ENCODE data around the gene RBM20.
"Not testable (repeated sequence)": the region's sequence is repeated elsewhere in the genome, so short reads cannot be mapped to it uniquely, and the experiment has no call there.

The RBM20 gene

DNA sequence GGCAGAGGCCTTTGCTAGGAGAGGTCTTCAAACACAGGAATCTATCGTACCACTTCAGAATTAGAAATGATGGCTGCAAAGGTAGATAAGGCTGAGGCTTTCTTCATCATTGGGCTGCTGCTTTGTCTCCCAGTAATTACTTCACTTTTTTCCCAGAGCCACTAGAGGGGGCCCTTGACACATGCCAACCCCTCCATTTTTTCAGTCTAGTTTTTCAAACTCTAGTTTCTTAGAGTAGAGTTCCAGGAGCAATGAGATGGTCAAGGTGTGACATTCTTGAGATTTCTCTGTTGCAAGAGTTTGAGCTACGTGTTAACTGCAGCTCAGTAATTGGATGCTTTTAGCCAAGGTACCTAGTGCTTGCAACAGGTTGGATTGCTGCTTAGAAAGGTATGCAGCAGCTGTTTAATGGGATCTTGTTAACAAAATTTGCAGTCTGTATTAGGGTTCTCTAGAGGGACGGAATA, 33.8 kb upstream of the RBM20 start:
- TF ChIP-seq CTCF (IDR thresholded peaks at IDR 0.05; ENCODE audit: low read depth, low read length, missing control alignments): peak; percentile 79
- no peak for DNase-seq (ENCODE audit: low read depth)

GRCh38 chr10:110610781-110611180, 33.4 kb upstream of the RBM20 start:
- not testable (repeated sequence) for DNase-seq (ENCODE audit: low read depth); H3K4me3 ChIP-seq (ENCODE audit: low read depth, low read length)

More for the DNA sequence above, 33.8 kb upstream of the RBM20 start:
- H3K4me3 ChIP-seq (ENCODE audit: low read depth, low read length): no peak overlapping the region

GRCh38 chr10:110612087-110612486, 32.0 kb upstream of the RBM20 start:
- no peak for TF ChIP-seq CTCF (IDR thresholded peaks at IDR 0.05; ENCODE audit: low read depth, low read length, missing control alignments)
- DNase-seq (ENCODE audit: low read depth): no peak
- no peak overlapping the region for H3K4me3 ChIP-seq (ENCODE audit: low read depth, low read length)

- no peak overlapping the region for H3K4me3 ChIP-seq (ENCODE audit: low read depth, low read length)
- no peak for DNase-seq (ENCODE audit: low read depth)
- no peak for TF ChIP-seq CTCF (IDR thresholded peaks at IDR 0.05; ENCODE audit: low read depth, low read length, missing control alignments)
Measured at GRCh38 chr10:110612629-110613028, 31.5 kb upstream of the RBM20 start.

DNA sequence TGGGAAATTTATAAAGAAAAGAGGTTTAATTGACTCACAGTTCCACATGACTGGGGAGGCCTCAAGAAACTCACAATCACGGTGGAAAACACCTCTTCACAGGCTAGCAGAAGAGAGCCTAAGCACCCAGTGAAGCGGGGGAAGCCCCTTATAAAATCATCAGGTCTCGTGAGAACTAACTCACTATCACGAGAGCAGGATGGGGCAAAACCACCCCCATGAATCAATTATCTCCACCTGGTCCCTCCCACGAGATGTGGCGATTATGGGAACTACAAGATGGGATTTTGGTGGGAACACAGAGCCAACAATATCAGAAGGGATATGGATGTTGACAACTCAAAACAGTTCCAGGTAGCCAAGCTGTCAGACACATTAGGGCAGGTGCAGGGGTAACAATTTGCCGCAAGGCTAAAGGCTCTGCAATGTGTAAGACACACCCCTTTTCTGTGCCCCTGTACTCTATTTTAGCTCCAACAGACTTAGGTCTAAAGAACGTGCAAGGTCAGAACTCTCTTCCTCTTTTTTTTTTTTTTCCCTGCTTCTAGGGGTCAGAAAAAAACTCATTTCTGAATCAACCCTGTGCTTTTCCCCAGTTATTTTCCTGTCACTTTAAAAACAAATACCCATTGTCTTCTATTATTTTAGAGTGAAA, 30.7 kb upstream of the RBM20 start:
- no peak overlapping the region for H3K4me3 ChIP-seq (ENCODE audit: low read depth, low read length)
- DNase-seq (ENCODE audit: low read depth): no peak
- no peak for TF ChIP-seq CTCF (IDR thresholded peaks at IDR 0.05; ENCODE audit: low read depth, low read length, missing control alignments)

DNA sequence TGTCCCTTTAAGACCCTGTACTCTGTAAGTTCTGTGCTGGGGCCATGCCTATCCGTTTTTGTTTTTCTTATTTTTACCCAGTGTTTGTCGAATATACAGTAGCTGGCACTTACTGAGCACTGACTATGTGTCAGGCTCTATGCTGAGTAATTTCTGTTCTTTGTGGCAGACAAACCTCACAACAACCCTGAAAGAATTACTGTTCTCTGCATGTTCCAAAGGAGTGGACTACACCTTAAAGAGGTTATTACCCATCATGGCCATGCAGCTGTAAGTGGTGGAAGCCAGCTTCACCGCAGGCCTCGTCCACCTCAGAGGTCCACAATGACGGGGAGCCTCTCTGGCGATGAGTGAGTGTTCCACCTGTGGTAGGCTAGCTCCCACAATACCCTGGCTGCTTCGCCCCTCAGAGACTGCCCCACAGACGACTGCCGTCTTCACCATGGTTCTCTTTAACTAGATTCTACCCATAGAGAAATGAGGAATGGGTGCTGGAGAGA, 30.1 kb upstream of the RBM20 start:
- no peak overlapping the region for H3K4me3 ChIP-seq (ENCODE audit: low read depth, low read length)
- no peak for DNase-seq (ENCODE audit: low read depth)
- no peak for TF ChIP-seq CTCF (IDR thresholded peaks at IDR 0.05; ENCODE audit: low read depth, low read length, missing control alignments)

GRCh38 chr10:110615057-110615747, 28.9 kb upstream of the RBM20 start:
- TF ChIP-seq CTCF (IDR thresholded peaks at IDR 0.05; ENCODE audit: low read depth, low read length, missing control alignments): no peak
- no peak for DNase-seq (ENCODE audit: low read depth)

More at GRCh38 chr10:110615057-110615747, 28.9 kb upstream of the RBM20 start:
- no peak overlapping the region for H3K4me3 ChIP-seq (ENCODE audit: low read depth, low read length)

Data from GM12864 (cell line).